Kidney (tissue), 14 donors: ENCODE measurements around the gene C11orf65. TPM values are rescaled to one million over a fixed set of nuclear protein-coding genes. Genes with fewer than 3 reads are reported as not detected.
"Not testable (repeated sequence)": the region's sequence is repeated elsewhere in the genome, so short reads cannot be mapped to it uniquely, and the experiment has no call there.

ENCODE experiments used
- DNase-seq, 5 donors: peaks; one replicate each; pipeline ENCODE4 v3.0.0-alpha.2; 2013 to 2020
- FAIRE-seq: peaks from 2 replicates; lab custom pipeline; 2012; peaks lifted over from hg19 to GRCh38; lab: Jason Lieb, UNC
- H3K27ac ChIP-seq, 2 donors: one replicate each; pipeline ENCODE4 v1.7.0; 2013; ENCODE audit warnings: low read depth in 2 of 2, low read length in 2 of 2, inconsistent platforms in 1 of 2
- H3K27me3 ChIP-seq: one replicate; pipeline ENCODE4 v1.7.1; 2013; ENCODE audit warnings: low read length, inconsistent platforms; ENCODE audit not compliant: control insufficient read depth, insufficient read depth
- H3K36me3 ChIP-seq, 3 donors: one replicate each; pipeline versions ENCODE4 v1.7.0 to v1.7.1; 2013; ENCODE audit warnings: low read length in 3 of 3, control low read depth in 1 of 3, inconsistent platforms in 1 of 3; ENCODE audit not compliant: insufficient read depth in 3 of 3, control insufficient read depth in 2 of 3
- H3K4me1 ChIP-seq, 3 donors: one replicate each; pipeline versions ENCODE4 v1.7.0 to v1.7.1; 2013; ENCODE audit warnings: low read length in 3 of 3, inconsistent platforms in 1 of 3, low read depth in 1 of 3; ENCODE audit not compliant: control insufficient read depth in 2 of 3, insufficient read depth in 2 of 3
- H3K4me3 ChIP-seq, 3 donors: one replicate each; pipeline versions ENCODE4 v1.7.0 to v1.8.1; 2013; ENCODE audit warnings: low read length in 3 of 3, control low read depth in 1 of 3, inconsistent platforms in 1 of 3
- H3K9ac ChIP-seq, 3 donors: one replicate each; pipeline versions ENCODE4 v1.7.0 to v1.7.1; 2013; ENCODE audit warnings: low read length in 3 of 3, control low read depth in 1 of 3, inconsistent platforms in 1 of 3
- H3K9me3 ChIP-seq, 3 donors: one replicate each; pipeline versions ENCODE4 v1.7.0 to v1.7.1; 2013; ENCODE audit warnings: low read length in 3 of 3, control low read depth in 1 of 3, inconsistent platforms in 1 of 3; ENCODE audit not compliant: control insufficient read depth in 2 of 3, insufficient read depth in 1 of 3
- CTCF ChIP-seq: IDR thresholded peaks from 3 replicates; pipeline ENCODE4 v1.5.1; 2012; ENCODE audit warnings: mild to moderate bottlenecking, moderate library complexity, borderline replicate concordance; ENCODE audit not compliant: insufficient read depth; ENCODE audit errors: extremely low read depth
- intact Hi-C: fragments of 100-400 bp; cut with DNase I; formaldehyde crosslinking; loops from one replicate; pipeline ENCODE4 v1.11.1; 2022
- polyA plus RNA-seq: library from polyadenylated mRNA; stranded (reverse); fragments of 350-450 nt; fragmentation: Illumina TruSeq; extraction: RNeasy Lipid Tissue Mini Kit (QIAGEN cat#74804); gene quantifications from one replicate; pipeline ENCODE4 v1.2.3, GENCODE V29; 2014; ENCODE audit warnings: low read depth, low replicate concordance; ENCODE audit not compliant: insufficient read depth
- total RNA-seq: library from RNA; stranded (reverse); fragmentation: NEBNext Ultra II Directional; extraction: Animal tissue kit (Norgen Biotek cat#: 25700); gene quantifications from one replicate; pipeline ENCODE4 v1.2.1, GENCODE V29; 2021
- donor health status: control.
- donor health status: control.
- donor health status: control.
- donor health status: control.
- donor health status: control.
- donor health status: DM: yes; HTN: yes; CAD: no.
- donor health status: Normal renal cell carcinoma (clear cell type).

C11orf65 gene
- total and polyA plus RNA-seq, 2 donors from 2014 or later = 1.1 to 1.2 TPM

- H3K4me3 ChIP-seq = no peak overlapping the region
- FAIRE-seq (no peak), DNase-seq (no peak)
- H3K27me3 ChIP-seq = no peaks in the 10 kb centered on the region
- H3K27ac ChIP-seq = no peak overlapping the region
- H3K4me1 ChIP-seq = no peaks in the 10 kb centered on the region
- H3K36me3 ChIP-seq = no peaks in the 10 kb centered on the region
- intact Hi-C loops = no loop called here
- peaks cover 0 to 3% (median 0%) of the 10 kb centered on the region in 3 donors for H3K9me3 ChIP-seq
- TF ChIP-seq CTCF = no peak
- H3K9ac ChIP-seq = no peak overlapping the region
Observed at GRCh38 chr11:108435066-108435465, 32.3 kb downstream of the C11orf65 start.

GRCh38 chr11:108432783-108433182 is 34.5 kb downstream of the C11orf65 start:
- H3K4me1 ChIP-seq = no peaks in the 10 kb centered on the region
- DNase-seq (no peak), FAIRE-seq (no peak)
- no peak for TF ChIP-seq CTCF
- H3K36me3 ChIP-seq = no peaks in the 10 kb centered on the region
- intact Hi-C loops = no loop called here
- no peaks in the 10 kb centered on the region for H3K27me3 ChIP-seq
- no peak overlapping the region for H3K9ac ChIP-seq
- H3K4me3 ChIP-seq = no peak overlapping the region
- peaks cover 0 to 3% (median 0%) of the 10 kb centered on the region in 3 donors for H3K9me3 ChIP-seq
- no peak overlapping the region for H3K27ac ChIP-seq

GRCh38 chr11:108431997-108432396 is 35.3 kb downstream of the C11orf65 start:
- Histone ChIP-seq H3K9me3 (peaks cover 0 to 3% (median 0%) of the 10 kb centered on the region in 3 donors), H3K36me3 (no peaks in the 10 kb centered on the region), H3K27me3 (no peaks in the 10 kb centered on the region), H3K27ac (no peak overlapping the region), H3K4me1 (no peaks in the 10 kb centered on the region), H3K9ac (no peak overlapping the region), H3K4me3 (no peak overlapping the region)
- no peak for FAIRE-seq
- intact Hi-C loops = no loop called here
- no peak for TF ChIP-seq CTCF
- no peak for DNase-seq

- Histone ChIP-seq H3K4me1 (no peaks in the 10 kb centered on the region), H3K4me3 (no peak overlapping the region), H3K27me3 (no peaks in the 10 kb centered on the region), H3K9ac (no peak overlapping the region), H3K27ac (no peak overlapping the region), H3K36me3 (no peaks in the 10 kb centered on the region), H3K9me3 (peaks cover 0 to under 1% (median 0%) of the 10 kb centered on the region in 3 donors)
- TF ChIP-seq CTCF = no peak
- DNase-seq = no peak
- intact Hi-C loops = no loop called here
- no peak for FAIRE-seq
Observed at GRCh38 chr11:108431370-108431769, 36.0 kb downstream of the C11orf65 start.

GRCh38 chr11:108417551-108417950 is 49.8 kb downstream of the C11orf65 start:
- DNase-seq, H3K4me3 ChIP-seq, H3K27ac ChIP-seq, H3K9me3 ChIP-seq, H3K36me3 ChIP-seq, intact Hi-C loops, H3K4me1 ChIP-seq, H3K9ac ChIP-seq, FAIRE-seq, H3K27me3 ChIP-seq: not testable (repeated sequence)
